IMR-90 (cell line): ENCODE results near the gene SLC29A3. TPM values are rescaled to one million over a fixed set of nuclear protein-coding genes. Genes with fewer than 3 reads are reported as not detected.

Experiments used
- ATAC-seq: fragments of 200-7000 bp; cut with Tn5 transposase; 2 replicates; pipeline ENCODE4 v1.9.1; 2020; ENCODE audit warnings: low read depth, mild to moderate bottlenecking, moderate library complexity
- BruUV-seq: library from RNA; stranded (reverse); fragments of 400-500 nt; replicated peaks from 2 replicates; lab custom pipeline; 2021; lab: Mats Ljungman, UMichigan
- CTCF ChIA-PET: fragments of 300-600 bp; formaldehyde crosslinking; extraction: SDS; loops from one replicate; lab custom pipeline; 2021; ENCODE audit warnings: antibody characterized with exemption; lab: Yijun Ruan, JAX
- POLR2A ChIA-PET: fragments of 300-600 bp; sonication (Branson Sonifier 250); formaldehyde crosslinking; loops from one replicate; lab custom pipeline; 2022; ENCODE audit warnings: antibody characterized with exemption; ENCODE audit not compliant: unreplicated experiment; lab: Charles Lee
- DNase-seq: peaks from one replicate; pipeline ENCODE4 v3.0.0; 2013
- H2AFZ ChIP-seq: replicated peaks from 2 replicates; pipeline ENCODE3; 2013; ENCODE audit warnings: low read length, mild to moderate bottlenecking; ENCODE audit not compliant: poor library complexity
- H2AK5ac ChIP-seq: 2 replicates; pipeline ENCODE4 v1.6.1; 2013; ENCODE audit warnings: low read depth, low read length, inconsistent platforms
- H2AK9ac ChIP-seq: replicated peaks from 2 replicates; pipeline ENCODE3; 2013; ENCODE audit warnings: mild to moderate bottlenecking, low read depth, low read length, moderate library complexity; ENCODE audit not compliant: poor library complexity
- H2BK120ac ChIP-seq: 2 replicates; pipeline ENCODE4 v1.6.1; 2013; ENCODE audit warnings: low read depth, low read length, inconsistent platforms
- H2BK15ac ChIP-seq: 3 replicates; pipeline ENCODE4 v1.6.1; 2013; ENCODE audit warnings: low read depth, low read length, inconsistent platforms
- H2BK20ac ChIP-seq: 2 replicates; pipeline ENCODE4 v1.6.1; 2013; ENCODE audit warnings: low read depth, mild to moderate bottlenecking, inconsistent platforms, low read length, moderate library complexity
- H2BK5ac ChIP-seq: 2 replicates; pipeline ENCODE4 v1.6.1; 2013; ENCODE audit warnings: mild to moderate bottlenecking, low read depth, low read length, inconsistent platforms; ENCODE audit not compliant: poor library complexity, severe bottlenecking
- H3K14ac ChIP-seq: replicated peaks from 2 replicates; pipeline ENCODE4 v1.6.1; 2013; ENCODE audit warnings: low read depth, low read length, inconsistent platforms
- H3K18ac ChIP-seq: 2 replicates; pipeline ENCODE4 v1.6.1; 2013; ENCODE audit warnings: low read depth, low read length, control low read depth
- H3K23ac ChIP-seq: 2 replicates; pipeline ENCODE4 v1.6.1; 2013; ENCODE audit warnings: low read depth, low read length, inconsistent platforms
- H3K27ac ChIP-seq: 2 replicates; pipeline ENCODE4 v1.5.1; 2013; ENCODE audit warnings: mild to moderate bottlenecking, control low read depth, low read length; ENCODE audit not compliant: insufficient read depth
- H3K27me3 ChIP-seq: 2 replicates; pipeline ENCODE4 v1.6.1; 2013; ENCODE audit warnings: low read length; ENCODE audit not compliant: control insufficient read depth, insufficient read depth
- H3K36me3 ChIP-seq: 2 replicates; pipeline ENCODE4 v1.6.1; 2013; ENCODE audit warnings: low read length, mixed read lengths; ENCODE audit not compliant: control insufficient read depth, insufficient read depth
- H3K4ac ChIP-seq: 2 replicates; pipeline ENCODE4 v1.6.1; 2013; ENCODE audit warnings: low read depth, low read length, inconsistent platforms
- H3K4me1 ChIP-seq: 2 replicates; pipeline ENCODE4 v1.6.1; 2013; ENCODE audit warnings: low read length, mixed read lengths; ENCODE audit not compliant: control insufficient read depth, insufficient read depth
- H3K4me2 ChIP-seq: 2 replicates; pipeline ENCODE4 v1.6.1; 2013; ENCODE audit warnings: low read depth, mild to moderate bottlenecking, control low read depth, low read length, moderate library complexity
- H3K4me3 ChIP-seq: 2 replicates; pipeline ENCODE4 v1.5.1; 2013; ENCODE audit warnings: low read depth, mild to moderate bottlenecking, control low read depth, low read length, moderate library complexity; ENCODE audit not compliant: insufficient read depth
- H3K56ac ChIP-seq: 2 replicates; pipeline ENCODE4 v1.6.1; 2013; ENCODE audit warnings: low read length, inconsistent platforms; ENCODE audit not compliant: insufficient read depth; ENCODE audit errors: extremely low read depth
- H3K79me1 ChIP-seq, 2 experiments: 2 replicates each; pipeline ENCODE4 v1.6.1; 2013; ENCODE audit warnings: low read length in 2 of 2, inconsistent platforms in 1 of 2, low read depth in 1 of 2
- H3K9ac ChIP-seq: 2 replicates; pipeline ENCODE4 v1.6.1; 2013; ENCODE audit warnings: low read depth, low read length, control low read depth
- H3K9me1 ChIP-seq: 2 replicates; pipeline ENCODE4 v1.6.1; 2013; ENCODE audit warnings: low read length, inconsistent platforms; ENCODE audit not compliant: insufficient read depth
- H3K9me3 ChIP-seq: 2 replicates; pipeline ENCODE4 v1.6.1; 2013; ENCODE audit warnings: low read length; ENCODE audit not compliant: control insufficient read depth, insufficient read depth
- H4K20me1 ChIP-seq: 2 replicates; pipeline ENCODE4 v1.6.1; 2013; ENCODE audit warnings: low read length, inconsistent platforms; ENCODE audit not compliant: insufficient read depth
- H4K5ac ChIP-seq: 2 replicates; pipeline ENCODE4 v1.6.1; 2013; ENCODE audit warnings: mild to moderate bottlenecking, low read depth, low read length, control low read depth
- H4K8ac ChIP-seq, 2 experiments: 2 replicates each; pipeline ENCODE4 v1.6.1; 2013; ENCODE audit warnings: low read depth in 2 of 2, low read length in 2 of 2, control low read depth in 1 of 2, inconsistent platforms in 1 of 2
- H4K91ac ChIP-seq: 2 replicates; pipeline ENCODE4 v1.6.1; 2013; ENCODE audit warnings: low read depth, low read length, inconsistent platforms; ENCODE audit not compliant: insufficient read depth
- BHLHE40 ChIP-seq: fragments of 150-350 bp; IDR thresholded peaks from 2 replicates; pipeline ENCODE4 v1.6.1; 2016; ENCODE audit warnings: mild to moderate bottlenecking, low read depth, low read length
- CEBPB ChIP-seq: IDR thresholded peaks from 2 replicates; pipeline ENCODE4 v1.6.1; 2012; ENCODE audit warnings: low read depth, low read length, improper control_type of control experiment
- CHD1 ChIP-seq: IDR thresholded peaks from 2 replicates; pipeline ENCODE4 v1.6.1; 2012; ENCODE audit warnings: low read depth, low read length, improper control_type of control experiment
- MXI1 ChIP-seq: IDR thresholded peaks from 2 replicates; pipeline ENCODE4 v1.6.1; 2012; ENCODE audit warnings: low read depth, mild to moderate bottlenecking, low read length, moderate library complexity, borderline replicate concordance
- NFE2L2 ChIP-seq: fragments of 150-350 bp; IDR thresholded peaks from 2 replicates; pipeline ENCODE4 v1.6.1; 2016; ENCODE audit warnings: low read depth, mild to moderate bottlenecking, low read length
- RAD21 ChIP-seq: IDR thresholded peaks from 2 replicates; pipeline ENCODE4 v1.6.1; 2012; ENCODE audit warnings: low read length, improper control_type of control experiment
- RCOR1 ChIP-seq: IDR thresholded peaks from 2 replicates; pipeline ENCODE4 v1.6.1; 2012; ENCODE audit warnings: mild to moderate bottlenecking, low read length, improper control_type of control experiment; ENCODE audit not compliant: insufficient replicate concordance
- WGBS, 2 experiments: methylation state at CpG; one replicate each; pipeline versions ENCODE4 v1.1.5 to v1.1.7; 2013; ENCODE audit warnings: missing lambda C conversion rate in 2 of 2; ENCODE audit not compliant: insufficient read length in 1 of 2; ENCODE audit errors: extremely low coverage in 2 of 2; 5-methylcytosine and 5-hydroxymethylcytosine counted together
- dilution Hi-C: fragments of 300-500 bp; cut with HindIII; formaldehyde crosslinking; loops from one replicate; pipeline ENCODE4 v1.14.3; 2018; ENCODE audit warnings: low sequenced_read_pairs; ENCODE audit not compliant: unreplicated experiment
- in situ Hi-C: fragments of 300-500 bp; cut with MboI; formaldehyde crosslinking; loops from 3 replicates; pipeline ENCODE4 v1.14.3; 2019; ENCODE audit warnings: low sequenced_read_pairs, inconsistent platforms, mixed read lengths
- intact Hi-C: fragments of 100-400 bp; cut with micrococcal nuclease; formaldehyde crosslinking; loops from 2 replicates; pipeline ENCODE4 v1.10.0; 2022
- polyA plus RNA-seq, 3 experiments: library from polyadenylated mRNA; depleted of rRNA; stranded (reverse); fragments of >200 nt; gene quantifications; 2 replicates each; pipeline ENCODE4 v1.2.3, GENCODE V29; 2012; ENCODE audit warnings: low replicate concordance in 1 of 3
- total RNA-seq: library from RNA; depleted of rRNA; stranded (reverse); fragments of >200 nt; gene quantifications from 2 replicates; pipeline ENCODE4 v1.2.3, GENCODE V29; 2012
- TF ChIP-seq, protein P1 (sequence below): fragments of 150-350 bp; IDR thresholded peaks from 2 replicates; pipeline ENCODE4 v1.6.1; 2016; ENCODE audit warnings: low read depth, mild to moderate bottlenecking, low read length, moderate library complexity, borderline replicate concordance
- TF ChIP-seq, protein P2 (sequence below): fragments of 150-350 bp; IDR thresholded peaks from 2 replicates; pipeline ENCODE4 v1.6.1; 2017; ENCODE audit warnings: mild to moderate bottlenecking, antibody characterized with exemption, low read length, low read depth

Gene SLC29A3
- total and polyA plus RNA-seq, 2 of the 4 experiments (the other 2 are of a cell fraction) = 0.72 to 3.0 TPM

DNA sequence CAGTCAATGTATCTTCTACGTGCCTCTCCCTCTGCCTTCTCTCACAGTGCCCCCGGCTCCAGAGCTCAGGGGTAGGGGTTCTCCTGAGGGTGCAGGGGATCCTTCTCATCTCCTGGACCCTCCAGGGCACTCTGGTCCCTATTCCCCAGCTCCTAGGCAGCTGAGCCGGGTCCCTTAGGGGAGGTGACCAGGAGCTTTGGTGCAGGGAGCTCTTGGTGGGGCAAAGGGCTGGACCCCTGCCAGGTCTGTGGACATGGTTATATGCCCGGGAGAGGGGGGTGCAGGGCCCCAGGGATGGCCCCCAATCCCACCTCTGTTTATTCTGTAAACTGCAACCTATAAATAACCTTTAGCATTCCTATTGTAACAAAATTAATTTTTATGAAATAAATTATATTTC lies 16.6 kb upstream of the SLC29A3 start:
- H3K36me3 ChIP-seq = peaks cover 5% of the 10 kb centered on the region; the same call in 1 of the 2 replicates
- H2AFZ ChIP-seq = no peak overlapping the region
- H4K20me1 ChIP-seq = no peaks in the 10 kb centered on the region
- intact Hi-C loops (no loop called here), dilution Hi-C loops (no loop called here), in situ Hi-C loops (no loop called here)
- no TSS peak for BruUV-seq
- peaks cover 2% of the 10 kb centered on the region; the same call in 1 of the 2 replicates for H3K27me3 ChIP-seq
- H3K27ac ChIP-seq = no peak overlapping the region
- DNase-seq (no peak), ATAC-seq (no peak)
- H3K79me1 ChIP-seq = no peaks in the 10 kb centered on the region
- no peak overlapping the region for H2AK9ac ChIP-seq
- H2AK5ac ChIP-seq = no peak overlapping the region
- no peak overlapping the region for H2BK20ac ChIP-seq
- no peaks in the 10 kb centered on the region for H3K9me3 ChIP-seq
- no peak overlapping the region for H3K23ac ChIP-seq
- no peak overlapping the region for H3K9ac ChIP-seq
- H4K8ac ChIP-seq = no peak overlapping the region
- no peak overlapping the region for H3K4ac ChIP-seq
- CTCF ChIA-PET = no interaction called here
- H3K4me1 ChIP-seq = no peaks in the 10 kb centered on the region
- no peak overlapping the region for H3K14ac ChIP-seq
- TF ChIP-seq BHLHE40 (no peak), MXI1 (no peak), CEBPB (no peak), RCOR1 (no peak), NFE2L2 (no peak), CHD1 (no peak), RAD21 (no peak)
- TF ChIP-seq, protein P1, sequence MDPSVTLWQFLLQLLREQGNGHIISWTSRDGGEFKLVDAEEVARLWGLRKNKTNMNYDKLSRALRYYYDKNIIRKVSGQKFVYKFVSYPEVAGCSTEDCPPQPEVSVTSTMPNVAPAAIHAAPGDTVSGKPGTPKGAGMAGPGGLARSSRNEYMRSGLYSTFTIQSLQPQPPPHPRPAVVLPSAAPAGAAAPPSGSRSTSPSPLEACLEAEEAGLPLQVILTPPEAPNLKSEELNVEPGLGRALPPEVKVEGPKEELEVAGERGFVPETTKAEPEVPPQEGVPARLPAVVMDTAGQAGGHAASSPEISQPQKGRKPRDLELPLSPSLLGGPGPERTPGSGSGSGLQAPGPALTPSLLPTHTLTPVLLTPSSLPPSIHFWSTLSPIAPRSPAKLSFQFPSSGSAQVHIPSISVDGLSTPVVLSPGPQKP = no peak
- TF ChIP-seq, protein P2, sequence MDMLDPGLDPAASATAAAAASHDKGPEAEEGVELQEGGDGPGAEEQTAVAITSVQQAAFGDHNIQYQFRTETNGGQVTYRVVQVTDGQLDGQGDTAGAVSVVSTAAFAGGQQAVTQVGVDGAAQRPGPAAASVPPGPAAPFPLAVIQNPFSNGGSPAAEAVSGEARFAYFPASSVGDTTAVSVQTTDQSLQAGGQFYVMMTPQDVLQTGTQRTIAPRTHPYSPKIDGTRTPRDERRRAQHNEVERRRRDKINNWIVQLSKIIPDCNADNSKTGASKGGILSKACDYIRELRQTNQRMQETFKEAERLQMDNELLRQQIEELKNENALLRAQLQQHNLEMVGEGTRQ = no peak
- no peak overlapping the region for H3K18ac ChIP-seq
- WGBS, 2 experiments = no CpG with 5 or more reads among the region's 4 CpGs
- H2BK120ac ChIP-seq = no peak overlapping the region
- H2BK5ac ChIP-seq = no peak overlapping the region
- no peak overlapping the region for H4K91ac ChIP-seq
- H3K56ac ChIP-seq = no peak overlapping the region
- no peak overlapping the region for H3K4me2 ChIP-seq
- no peak overlapping the region for H3K4me3 ChIP-seq
- no peak overlapping the region for H4K5ac ChIP-seq
- no peak overlapping the region for H2BK15ac ChIP-seq
- POLR2A ChIA-PET = no interaction called here
- no peaks in the 10 kb centered on the region for H3K9me1 ChIP-seq
